Activated CD4-positive, CD25-positive, alpha-beta regulatory T cell treated with anti-CD3 and anti-CD28 coated beads, Interleukin-2, amount 50 U/mL, for 72 hours (primary cell): ENCODE results near the gene DPY30.

Source experiments
- DNase-seq: peaks from one replicate; pipeline ENCODE4 v3.0.0; 2021

Gene DPY30

DNA sequence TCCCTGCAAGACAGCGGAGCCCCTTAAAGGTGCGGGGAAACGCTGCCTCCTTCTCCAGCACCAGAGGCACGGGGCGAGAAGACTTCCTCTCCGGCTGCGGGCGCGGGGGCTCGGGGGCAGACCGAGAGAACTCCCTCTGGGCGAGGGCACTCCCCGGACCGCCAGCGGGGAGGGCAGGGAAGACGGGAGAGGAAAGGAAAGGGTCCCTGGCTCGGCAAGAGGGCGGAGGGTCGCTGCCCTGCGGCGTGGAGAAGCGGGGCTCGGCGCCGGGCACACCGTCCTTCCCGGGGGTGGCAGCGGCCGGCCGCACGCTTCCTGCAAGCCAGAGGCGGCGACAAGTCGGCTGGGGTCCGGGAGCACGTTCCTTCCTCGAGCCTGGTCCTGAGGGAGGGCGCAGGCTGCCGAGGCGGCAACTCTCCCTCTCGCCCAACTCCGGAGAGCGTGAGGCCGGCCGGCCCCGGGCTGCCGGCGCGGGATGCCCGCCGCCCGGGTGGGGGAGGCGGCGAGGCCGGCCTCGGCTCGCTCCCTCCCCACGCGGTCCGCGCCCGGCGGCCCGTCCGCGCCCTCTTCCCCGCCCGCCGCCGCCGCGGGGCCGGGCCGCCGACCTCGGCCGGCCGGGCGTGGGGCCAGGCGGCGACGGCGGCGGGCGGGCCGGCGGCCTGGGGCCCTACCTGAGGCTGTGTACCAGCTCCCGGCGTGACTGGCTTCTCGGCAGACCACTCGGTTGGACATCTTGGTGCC, 29.9 kb downstream of the DPY30 start:
- peak; percentile 52 for DNase-seq

GRCh38 chr2:32008805-32009515, 30.6 kb downstream of the DPY30 start:
- DNase-seq = no peak

DNA sequence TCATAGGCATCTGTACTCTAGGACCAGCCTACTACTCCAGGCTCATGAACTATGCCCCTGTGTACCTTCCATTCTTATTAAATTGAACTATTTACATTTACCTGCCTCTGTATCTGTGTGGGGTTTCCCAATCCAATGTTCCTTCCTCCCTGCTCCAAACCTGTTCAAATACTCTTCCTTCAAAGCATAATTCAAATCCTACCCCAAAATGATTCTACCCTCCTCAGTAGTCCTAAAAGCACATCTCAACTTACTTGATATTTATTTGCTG, 32.5 kb downstream of the DPY30 start:
- DNase-seq = no peak

DNA sequence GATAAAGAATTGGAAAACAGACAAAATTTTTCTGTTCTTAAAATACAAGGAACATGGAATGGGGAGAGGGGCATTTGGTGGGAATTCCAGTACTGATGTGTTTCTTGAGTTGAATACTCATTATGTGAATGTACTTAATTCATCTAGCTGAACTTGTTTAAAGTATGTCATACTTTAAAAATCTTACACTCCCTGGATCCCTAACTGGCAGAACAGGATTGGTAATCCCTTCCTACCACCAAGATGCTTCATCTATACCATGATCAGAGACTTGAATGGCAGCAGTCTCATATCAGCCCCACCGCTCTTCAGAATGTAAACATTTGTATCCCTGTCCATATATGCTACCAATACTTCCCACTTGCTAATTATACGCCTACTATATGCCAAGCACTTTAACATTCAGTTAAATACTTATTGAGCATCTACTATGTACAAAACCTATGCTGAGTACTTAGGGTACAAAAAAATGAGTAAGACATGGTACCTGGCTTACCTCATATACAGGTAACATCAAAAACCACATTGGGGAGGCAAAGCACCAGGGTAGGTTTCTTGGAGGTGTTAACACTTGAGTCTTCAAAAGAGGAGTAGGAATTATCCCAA, 34.1 kb downstream of the DPY30 start:
- no peak for DNase-seq

DNA sequence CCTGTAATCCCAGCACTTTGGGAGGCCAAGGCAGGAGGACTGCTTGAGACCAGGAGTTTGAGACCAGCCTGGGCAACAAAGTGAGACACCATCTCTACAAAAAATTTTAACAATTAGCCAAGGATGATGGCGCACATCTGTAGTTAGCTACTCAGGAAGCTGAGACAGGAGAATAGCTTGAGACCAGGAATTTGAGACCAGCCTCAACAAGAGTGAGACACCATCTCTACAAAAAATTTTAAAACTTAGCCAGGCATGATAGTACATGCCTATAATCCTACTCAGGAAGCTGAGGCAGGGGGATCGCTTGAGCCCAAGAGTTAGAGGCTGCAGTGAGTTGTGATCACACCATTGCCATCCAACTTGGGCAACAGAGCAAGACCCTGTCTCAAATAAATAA, 35.8 kb downstream of the DPY30 start:
- no peak for DNase-seq

DNA sequence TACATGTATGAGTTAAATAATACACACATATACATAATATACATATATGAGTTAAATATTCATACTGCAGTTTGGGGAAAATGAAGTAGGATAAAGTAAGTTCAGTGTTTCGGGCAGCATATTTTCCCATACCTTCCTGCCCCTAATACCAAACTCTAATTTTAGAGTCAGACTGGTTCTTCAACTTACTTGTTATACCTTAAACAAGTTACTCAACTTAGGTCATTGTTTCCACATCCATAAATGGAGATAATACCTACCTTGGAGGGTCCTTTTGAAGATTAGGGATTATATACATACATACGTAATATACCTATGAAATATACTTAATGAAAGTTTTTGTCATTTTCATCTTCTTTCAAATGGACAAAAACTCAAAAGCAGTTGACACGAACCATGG, 37.2 kb downstream of the DPY30 start:
- no peak for DNase-seq

- no peak for DNase-seq
Observed at GRCh38 chr2:31999438-31999837, 40.2 kb downstream of the DPY30 start.

GRCh38 chr2:31998731-31999383, 40.7 kb downstream of the DPY30 start:
- no peak for DNase-seq

GRCh38 chr2:31997653-31998052, 42.0 kb downstream of the DPY30 start:
- no peak for DNase-seq

DNA sequence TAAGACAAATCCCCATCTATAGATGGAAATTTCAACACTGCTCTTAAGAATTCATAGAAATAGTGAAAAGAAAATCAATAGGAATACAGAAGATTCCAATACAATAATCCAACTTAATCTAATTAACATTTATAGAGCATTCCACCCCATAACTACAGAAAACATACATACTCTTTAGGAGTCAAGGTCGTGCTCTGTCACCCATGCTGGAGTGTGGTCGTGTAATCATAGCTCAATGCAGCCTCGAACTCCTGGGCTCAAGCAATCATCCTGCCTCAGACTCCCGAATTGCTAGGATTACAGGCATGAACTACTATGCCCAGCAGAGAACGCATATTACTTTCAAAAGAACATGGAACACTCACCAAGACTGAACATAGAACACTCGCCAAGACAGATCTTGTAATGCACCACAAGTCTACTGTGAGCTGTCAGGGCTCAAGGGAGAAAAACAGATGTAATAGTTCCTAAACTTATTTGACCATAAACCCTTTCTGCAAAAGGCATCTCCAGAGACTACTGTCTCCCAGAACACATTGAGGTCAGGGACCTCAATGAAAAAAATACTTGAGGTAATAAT, 42.9 kb downstream of the DPY30 start:
- DNase-seq = no peak

- DNase-seq = no peak
Observed at GRCh38 chr2:31992934-31993333, 46.7 kb downstream of the DPY30 start.

- DNase-seq = no peak
Observed at GRCh38 chr2:31992025-31992579, 47.5 kb downstream of the DPY30 start.

GRCh38 chr2:31989946-31990345, 49.7 kb downstream of the DPY30 start:
- no peak for DNase-seq

GRCh38 chr2:31987454-31988220, 52.0 kb downstream of the DPY30 start:
- no peak for DNase-seq

DNA sequence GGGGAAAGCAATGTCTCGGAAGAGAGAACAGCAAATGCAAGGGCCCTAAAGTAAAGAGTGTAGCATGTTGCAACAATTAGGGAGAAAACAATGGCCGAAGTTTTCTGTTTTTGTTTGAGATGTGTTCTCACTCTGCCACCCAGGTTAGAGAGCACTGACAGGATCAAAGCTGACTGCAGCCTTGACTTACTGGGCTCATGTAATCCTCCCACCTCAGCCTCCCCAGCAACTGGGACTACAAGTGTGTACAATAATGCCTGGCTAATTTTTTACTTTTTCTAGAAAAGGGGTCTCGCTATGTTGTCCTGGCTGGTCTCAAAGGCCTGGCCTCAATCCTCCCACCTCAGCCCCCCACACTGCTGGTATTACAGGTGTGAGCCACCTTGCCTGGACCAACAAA, 52.7 kb downstream of the DPY30 start:
- no peak for DNase-seq

GRCh38 chr2:31983762-31984467, 55.7 kb downstream of the DPY30 start:
- no peak for DNase-seq

- no peak for DNase-seq
Observed at GRCh38 chr2:31980674-31981356, 58.8 kb downstream of the DPY30 start.

- no peak for DNase-seq
Observed at GRCh38 chr2:31979956-31980355, 59.6 kb downstream of the DPY30 start.

GRCh38 chr2:31979018-31979417, 60.6 kb downstream of the DPY30 start:
- DNase-seq = no peak

- DNase-seq = no peak
Observed at GRCh38 chr2:31978436-31978835, 61.2 kb downstream of the DPY30 start.
